Parathyroid adenoma (tissue), 2 donors: ENCODE results near the gene FJX1.
"Not testable (repeated sequence)": the region's sequence is repeated elsewhere in the genome, so short reads cannot be mapped to it uniquely, and the experiment has no call there.

Experiments used
- H2AFZ ChIP-seq: fragments of 300-600 bp; sonication (generic); one replicate; pipeline ENCODE4 v1.7.0; 2017; ENCODE audit warnings: antibody characterized with exemption, mild to moderate bottlenecking
- H3K27ac ChIP-seq: fragments of 300-600 bp; sonication (generic); one replicate; pipeline ENCODE4 v1.7.0; 2017
- H3K27me3 ChIP-seq: fragments of 300-600 bp; sonication (generic); one replicate; pipeline ENCODE4 v1.7.0; 2017; ENCODE audit warnings: low read length; ENCODE audit not compliant: control insufficient read depth, insufficient read depth
- H3K36me3 ChIP-seq: fragments of 300-600 bp; sonication (generic); one replicate; pipeline ENCODE4 v1.7.0; 2017; ENCODE audit warnings: low read length; ENCODE audit not compliant: control insufficient read depth, insufficient read depth
- H3K4me1 ChIP-seq: fragments of 300-600 bp; sonication (generic); one replicate; pipeline ENCODE4 v1.7.0; 2017; ENCODE audit warnings: control low read depth
- H3K4me2 ChIP-seq: fragments of 300-600 bp; sonication (generic); one replicate; pipeline ENCODE4 v1.7.0; 2017; ENCODE audit warnings: low read length
- H3K4me3 ChIP-seq: fragments of 300-600 bp; sonication (generic); one replicate; pipeline ENCODE4 v1.7.0; 2017; ENCODE audit warnings: low read depth, low read length
- H3K79me2 ChIP-seq: fragments of 300-600 bp; sonication (generic); one replicate; pipeline ENCODE4 v1.7.0; 2017; ENCODE audit warnings: control low read depth
- H3K9ac ChIP-seq: fragments of 300-600 bp; sonication (generic); one replicate; pipeline ENCODE4 v1.7.0; 2017; ENCODE audit warnings: mild to moderate bottlenecking
- H3K9me3 ChIP-seq: fragments of 300-600 bp; sonication (generic); one replicate; pipeline ENCODE4 v1.7.0; 2017; ENCODE audit warnings: low read length; ENCODE audit not compliant: control insufficient read depth
- TF ChIP-seq, protein P1 (sequence below): fragments of 300-600 bp; sonication (generic); IDR thresholded peaks from one replicate; pipeline ENCODE4 v1.7.0; 2017; ENCODE audit warnings: antibody characterized with exemption, mild to moderate bottlenecking
- donor health status: primary hyperparathyroidism.

FJX1 gene

DNA sequence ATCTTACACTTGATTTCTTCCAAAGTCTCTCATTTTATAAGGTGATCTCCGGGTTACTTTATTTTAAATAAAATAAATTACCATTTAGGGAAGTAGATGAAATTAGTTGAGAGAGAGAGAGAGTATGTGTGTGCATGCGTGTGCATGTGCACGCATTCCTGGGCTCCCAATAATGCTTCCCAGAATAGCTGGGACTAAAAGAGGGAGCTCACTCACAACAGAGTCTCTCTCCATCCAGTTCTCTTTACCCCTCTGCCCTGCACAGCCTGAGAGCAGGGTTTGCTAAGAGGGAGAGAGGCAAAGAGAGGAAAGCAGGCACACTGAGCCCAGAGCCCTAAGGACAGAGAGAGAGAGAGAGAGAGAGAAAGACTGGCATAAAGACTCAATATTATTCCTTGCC, 33.0 kb downstream of the FJX1 start:
- H3K36me3 ChIP-seq: no peaks in the 10 kb centered on the region
- TF ChIP-seq, protein P1, sequence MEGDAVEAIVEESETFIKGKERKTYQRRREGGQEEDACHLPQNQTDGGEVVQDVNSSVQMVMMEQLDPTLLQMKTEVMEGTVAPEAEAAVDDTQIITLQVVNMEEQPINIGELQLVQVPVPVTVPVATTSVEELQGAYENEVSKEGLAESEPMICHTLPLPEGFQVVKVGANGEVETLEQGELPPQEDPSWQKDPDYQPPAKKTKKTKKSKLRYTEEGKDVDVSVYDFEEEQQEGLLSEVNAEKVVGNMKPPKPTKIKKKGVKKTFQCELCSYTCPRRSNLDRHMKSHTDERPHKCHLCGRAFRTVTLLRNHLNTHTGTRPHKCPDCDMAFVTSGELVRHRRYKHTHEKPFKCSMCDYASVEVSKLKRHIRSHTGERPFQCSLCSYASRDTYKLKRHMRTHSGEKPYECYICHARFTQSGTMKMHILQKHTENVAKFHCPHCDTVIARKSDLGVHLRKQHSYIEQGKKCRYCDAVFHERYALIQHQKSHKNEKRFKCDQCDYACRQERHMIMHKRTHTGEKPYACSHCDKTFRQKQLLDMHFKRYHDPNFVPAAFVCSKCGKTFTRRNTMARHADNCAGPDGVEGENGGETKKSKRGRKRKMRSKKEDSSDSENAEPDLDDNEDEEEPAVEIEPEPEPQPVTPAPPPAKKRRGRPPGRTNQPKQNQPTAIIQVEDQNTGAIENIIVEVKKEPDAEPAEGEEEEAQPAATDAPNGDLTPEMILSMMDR: no peak
- H3K4me3 ChIP-seq: no peak overlapping the region
- no peaks in the 10 kb centered on the region for H3K79me2 ChIP-seq
- no peak overlapping the region for H3K27ac ChIP-seq
- H3K4me1 ChIP-seq: no peaks in the 10 kb centered on the region
- H3K27me3 ChIP-seq: no peaks in the 10 kb centered on the region
- no peak overlapping the region for H3K4me2 ChIP-seq
- no peaks in the 10 kb centered on the region for H3K9me3 ChIP-seq
- H2AFZ ChIP-seq: no peak overlapping the region
- no peak overlapping the region for H3K9ac ChIP-seq

DNA sequence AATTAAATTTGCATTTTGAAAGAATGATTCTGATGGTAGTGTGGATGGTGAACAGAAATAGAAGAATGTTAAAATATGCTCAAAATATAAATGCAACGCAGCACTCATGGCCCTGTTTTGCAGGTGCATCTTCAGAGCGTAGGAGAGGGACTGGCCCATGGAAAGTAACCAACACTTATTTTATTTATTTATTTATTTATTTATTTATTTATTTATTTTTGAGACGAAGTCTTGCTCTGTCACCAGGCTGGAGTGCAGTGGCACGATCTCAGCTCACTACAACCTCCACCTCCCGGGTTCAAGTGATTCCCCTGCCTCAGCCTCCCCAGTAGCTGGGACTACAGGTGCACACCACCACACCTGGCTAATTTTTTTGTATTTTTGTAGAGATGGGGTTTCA, 34.5 kb downstream of the FJX1 start:
- H3K9ac ChIP-seq, H3K4me1 ChIP-seq, H3K36me3 ChIP-seq, H3K9me3 ChIP-seq, H3K79me2 ChIP-seq, H3K4me3 ChIP-seq, H2AFZ ChIP-seq, H3K4me2 ChIP-seq, H3K27me3 ChIP-seq, H3K27ac ChIP-seq: not testable (repeated sequence)

DNA sequence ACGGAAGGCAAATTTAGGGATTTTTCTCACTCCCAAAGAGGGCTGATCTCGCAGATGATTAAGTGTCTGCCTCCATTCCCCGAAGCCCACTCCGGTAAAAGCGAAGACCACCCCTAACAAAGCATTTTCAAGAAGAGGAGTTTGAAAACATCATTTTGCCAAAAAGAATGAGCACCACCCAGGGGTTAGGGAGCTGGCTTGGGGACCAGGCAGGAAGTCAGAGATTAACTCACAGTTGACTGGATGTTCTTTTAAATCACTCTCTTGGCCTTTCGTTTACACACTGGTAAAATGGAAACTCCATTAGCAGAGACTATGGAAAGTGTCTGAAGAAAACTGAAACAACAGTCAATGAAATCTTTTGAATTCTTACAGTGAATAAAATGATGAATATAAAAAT, 36.5 kb downstream of the FJX1 start:
- Histone ChIP-seq H3K9ac (no peak overlapping the region), H3K4me3 (no peak overlapping the region), H3K9me3 (no peaks in the 10 kb centered on the region), H2AFZ (no peak overlapping the region), H3K27me3 (no peaks in the 10 kb centered on the region), H3K4me1 (no peaks in the 10 kb centered on the region), H3K27ac (no peak overlapping the region), H3K36me3 (no peaks in the 10 kb centered on the region), H3K4me2 (no peak overlapping the region), H3K79me2 (no peaks in the 10 kb centered on the region)
- TF ChIP-seq, protein P1: no peak

DNA sequence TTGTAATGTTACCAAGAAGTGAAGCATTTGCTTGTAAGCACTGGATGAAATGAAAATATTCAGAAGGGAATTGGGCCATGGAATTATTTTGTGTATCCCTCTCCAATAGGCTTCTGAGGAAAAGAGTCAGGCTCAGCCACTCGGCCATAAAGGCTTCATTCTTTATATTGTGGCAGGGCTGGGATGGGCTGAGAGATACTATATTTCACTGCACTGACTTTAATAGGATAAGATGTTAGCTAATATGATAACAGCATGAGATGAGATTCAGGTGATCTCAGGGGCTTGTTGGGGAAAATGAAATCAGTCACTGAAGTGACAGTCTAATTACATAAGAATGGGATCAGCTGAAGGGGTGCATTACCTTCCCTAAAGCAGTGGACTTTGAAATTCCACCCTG, 37.0 kb downstream of the FJX1 start:
- Histone ChIP-seq H3K9ac (no peak overlapping the region), H3K79me2 (no peaks in the 10 kb centered on the region), H3K4me3 (no peak overlapping the region), H3K4me1 (no peaks in the 10 kb centered on the region), H3K27me3 (no peaks in the 10 kb centered on the region), H2AFZ (no peak overlapping the region), H3K9me3 (no peaks in the 10 kb centered on the region), H3K36me3 (no peaks in the 10 kb centered on the region), H3K4me2 (no peak overlapping the region), H3K27ac (no peak overlapping the region)
- TF ChIP-seq, protein P1: no peak

DNA sequence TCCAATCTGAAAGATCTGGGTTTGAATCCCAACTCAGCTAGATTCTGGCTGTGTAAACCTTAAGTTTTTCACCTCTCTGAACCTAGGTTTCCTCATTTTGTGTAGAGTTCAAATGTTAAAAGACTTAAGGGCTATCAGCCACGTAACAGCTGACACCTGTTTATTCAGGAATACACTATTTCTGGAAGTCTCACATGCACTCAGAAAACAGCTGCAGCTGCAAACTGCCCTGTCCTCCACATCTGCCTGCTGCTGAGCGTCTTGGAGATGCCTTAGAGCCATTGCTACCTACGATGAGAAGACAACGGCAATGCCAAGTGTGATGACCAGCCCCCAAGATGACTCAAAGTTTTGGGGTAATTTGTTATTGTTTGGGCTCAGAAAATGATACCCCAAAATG, 37.6 kb downstream of the FJX1 start:
- Histone ChIP-seq H3K4me3 (no peak overlapping the region), H3K79me2 (no peaks in the 10 kb centered on the region), H3K27me3 (no peaks in the 10 kb centered on the region)

More for the DNA sequence above, 37.6 kb downstream of the FJX1 start:
- Histone ChIP-seq H3K36me3 (no peaks in the 10 kb centered on the region), H3K4me1 (no peaks in the 10 kb centered on the region), H3K9ac (no peak overlapping the region), H3K27ac (no peak overlapping the region), H2AFZ (no peak overlapping the region), H3K4me2 (no peak overlapping the region), H3K9me3 (no peaks in the 10 kb centered on the region)
- TF ChIP-seq, protein P1: no peak
